Measurements from ENCODE around the gene ST3GAL3. TPM values are rescaled to one million over a fixed set of nuclear protein-coding genes. Genes with fewer than 3 reads are reported as not detected.

ST3GAL3 gene
- total RNA-seq, 1 donor from 2014 or later: 29.3 TPM

DNA sequence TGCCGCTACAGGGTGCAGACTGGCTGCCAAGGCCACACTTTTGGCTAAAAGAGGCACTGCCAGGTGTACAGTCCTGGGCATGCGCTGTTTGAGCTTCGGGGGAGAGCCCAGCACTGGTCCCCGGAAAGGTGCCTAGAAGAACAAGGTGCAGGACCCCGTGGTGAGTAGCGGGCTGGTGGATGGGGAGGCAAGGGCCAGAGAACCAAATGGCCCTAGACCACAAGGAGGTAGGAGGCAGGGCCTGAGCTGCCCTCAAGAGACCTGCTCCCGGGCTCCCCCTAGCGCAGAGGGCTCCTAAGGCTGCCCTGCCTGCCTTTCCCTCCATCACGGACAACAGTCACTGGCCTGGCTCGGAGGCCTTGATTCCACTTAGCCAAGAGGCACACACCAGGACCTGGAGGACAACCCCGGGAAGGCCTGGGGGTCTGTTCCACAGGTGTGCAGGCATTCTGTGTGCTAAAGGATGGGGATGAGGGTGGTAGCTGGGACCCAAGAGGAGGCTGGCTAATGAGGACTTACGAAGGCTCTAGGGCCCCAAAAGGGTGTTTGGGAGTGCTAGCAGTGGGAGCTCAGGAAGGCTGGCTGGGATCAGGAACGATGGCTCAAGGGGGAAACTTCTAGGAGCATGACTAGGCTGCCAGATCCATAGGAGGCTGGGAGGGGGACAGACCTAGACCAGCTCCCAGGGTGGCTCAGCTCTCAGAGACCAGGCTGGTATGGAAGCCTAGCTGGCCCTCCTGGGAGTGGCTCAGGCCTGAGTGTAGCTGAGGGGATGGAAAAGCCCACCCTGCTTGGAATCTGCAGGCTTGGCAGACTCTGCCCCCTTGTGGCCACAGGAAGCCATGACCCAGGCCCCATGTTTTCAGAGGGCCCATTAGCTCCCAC, 227.0 kb downstream of the ST3GAL3 start:
- peak; percentile 14 for DNase-seq (ENCODE audit: extremely low read depth, low read depth, low spot score)

DNA sequence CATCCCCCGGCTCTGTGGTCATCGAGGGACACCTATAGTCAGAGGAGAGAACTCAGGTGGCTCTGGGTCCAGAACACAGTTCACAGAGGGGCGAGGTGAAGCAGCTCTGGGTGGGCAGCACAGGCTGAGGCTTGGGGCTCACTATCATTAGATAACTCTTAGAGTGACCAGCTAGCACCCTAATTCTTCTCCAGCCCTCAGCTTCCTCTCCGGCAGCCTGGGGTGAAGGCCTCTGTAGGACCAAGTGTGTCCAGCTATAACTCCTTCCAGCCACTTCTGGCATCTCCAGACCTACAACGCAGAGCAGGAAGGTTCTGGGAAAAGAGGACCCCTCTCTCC, 227.6 kb downstream of the ST3GAL3 start:
- no peak for DNase-seq (ENCODE audit: extremely low read depth, low read depth, low spot score)

DNA sequence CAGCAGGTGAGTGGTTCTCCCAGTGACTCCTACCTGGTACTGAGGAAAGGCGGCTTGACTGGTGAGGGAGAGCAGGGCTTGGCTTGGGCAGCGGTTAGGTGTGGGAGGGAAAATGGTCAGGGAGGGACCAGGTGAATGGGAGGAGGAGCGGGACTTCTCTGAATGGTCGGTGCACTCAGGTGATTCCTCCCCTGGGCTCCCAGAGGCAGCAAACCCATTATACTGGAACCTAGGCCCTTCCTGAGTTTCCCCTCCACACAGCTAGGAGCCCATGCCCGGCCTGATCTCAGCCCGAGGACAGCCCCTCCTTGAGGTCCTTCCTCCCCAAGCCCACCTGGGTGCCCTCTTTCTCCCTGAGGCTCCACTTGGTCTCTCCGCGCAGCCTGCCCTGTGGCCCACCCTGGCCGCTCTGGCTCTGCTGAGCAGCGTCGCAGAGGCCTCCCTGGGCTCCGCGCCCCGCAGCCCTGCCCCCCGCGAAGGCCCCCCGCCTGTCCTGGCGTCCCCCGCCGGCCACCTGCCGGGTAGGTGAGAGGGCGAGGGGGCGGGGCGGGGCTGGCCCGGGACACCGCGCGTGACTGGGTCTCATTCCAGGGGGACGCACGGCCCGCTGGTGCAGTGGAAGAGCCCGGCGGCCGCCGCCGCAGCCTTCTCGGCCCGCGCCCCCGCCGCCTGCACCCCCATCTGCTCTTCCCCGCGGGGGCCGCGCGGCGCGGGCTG, 228.5 kb downstream of the ST3GAL3 start:
- no peak for DNase-seq (ENCODE audit: extremely low read depth, low read depth, low spot score)

DNA sequence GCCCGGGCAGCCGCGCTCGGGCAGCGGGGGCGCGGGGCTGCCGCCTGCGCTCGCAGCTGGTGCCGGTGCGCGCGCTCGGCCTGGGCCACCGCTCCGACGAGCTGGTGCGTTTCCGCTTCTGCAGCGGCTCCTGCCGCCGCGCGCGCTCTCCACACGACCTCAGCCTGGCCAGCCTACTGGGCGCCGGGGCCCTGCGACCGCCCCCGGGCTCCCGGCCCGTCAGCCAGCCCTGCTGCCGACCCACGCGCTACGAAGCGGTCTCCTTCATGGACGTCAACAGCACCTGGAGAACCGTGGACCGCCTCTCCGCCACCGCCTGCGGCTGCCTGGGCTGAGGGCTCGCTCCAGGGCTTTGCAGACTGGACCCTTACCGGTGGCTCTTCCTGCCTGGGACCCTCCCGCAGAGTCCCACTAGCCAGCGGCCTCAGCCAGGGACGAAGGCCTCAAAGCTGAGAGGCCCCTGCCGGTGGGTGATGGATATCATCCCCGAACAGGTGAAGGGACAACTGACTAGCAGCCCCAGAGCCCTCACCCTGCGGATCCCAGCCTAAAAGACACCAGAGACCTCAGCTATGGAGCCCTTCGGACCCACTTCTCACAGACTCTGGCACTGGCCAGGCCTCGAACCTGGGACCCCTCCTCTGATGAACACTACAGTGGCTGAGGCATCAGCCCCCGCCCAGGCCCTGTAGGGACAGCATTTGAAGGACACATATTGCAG, 229.3 kb downstream of the ST3GAL3 start:
- no peak for DNase-seq (ENCODE audit: extremely low read depth, low read depth, low spot score)

DNA sequence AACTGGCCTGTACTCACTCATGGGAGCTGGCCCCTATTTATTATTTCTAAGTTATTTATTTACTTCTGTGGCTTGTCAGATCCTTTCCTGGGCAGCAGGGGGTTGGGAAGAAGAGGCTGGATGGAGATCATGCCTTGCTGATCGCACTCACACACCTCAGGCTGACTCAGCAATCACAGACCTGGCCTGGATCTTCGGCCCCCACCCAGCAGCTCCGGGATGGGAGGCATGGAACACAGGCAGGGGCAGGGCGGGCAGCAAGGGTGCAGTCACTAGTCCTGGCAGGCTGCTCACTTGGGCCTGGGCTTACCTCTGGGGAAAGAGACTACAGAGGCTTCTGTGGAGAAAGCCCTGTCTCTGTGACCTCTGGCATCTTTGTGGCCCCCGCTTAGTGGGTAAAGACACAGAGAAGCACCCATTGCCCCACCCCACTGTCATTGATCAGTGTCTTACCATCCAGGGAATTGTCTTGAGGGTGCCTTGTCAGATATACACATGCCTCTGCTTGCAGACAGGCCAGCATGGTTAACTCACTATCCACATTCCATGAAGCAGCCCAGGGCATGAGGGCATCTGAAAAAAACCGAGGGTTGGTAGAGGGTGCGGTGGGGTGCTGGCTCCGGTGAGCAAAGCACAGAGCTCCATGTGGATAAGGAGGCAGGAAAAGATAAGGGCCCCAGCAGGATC, 230.0 kb downstream of the ST3GAL3 start:
- no peak for DNase-seq (ENCODE audit: extremely low read depth, low read depth, low spot score)

DNA sequence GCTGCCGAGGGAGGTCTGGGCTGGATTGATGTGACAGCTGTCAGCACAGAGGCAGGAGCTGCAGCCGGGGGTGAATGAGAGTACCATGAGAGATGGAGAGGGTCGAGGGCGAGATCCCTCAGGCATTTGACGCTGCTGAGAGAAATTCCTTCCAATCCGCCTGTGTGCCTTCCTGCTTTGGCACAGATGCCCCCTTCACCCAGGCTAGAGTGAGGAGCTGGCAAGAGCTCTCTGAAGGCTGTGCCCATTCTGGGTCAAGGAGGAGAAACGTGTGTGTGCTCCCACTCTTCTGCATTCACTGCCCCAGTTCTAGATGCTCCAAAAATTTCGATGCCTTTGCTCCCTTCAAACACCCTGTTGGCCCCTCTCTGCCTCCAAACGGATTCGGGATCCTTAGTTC, 231.0 kb downstream of the ST3GAL3 start:
- DNase-seq (ENCODE audit: extremely low read depth, low read depth, low spot score): no peak

DNA sequence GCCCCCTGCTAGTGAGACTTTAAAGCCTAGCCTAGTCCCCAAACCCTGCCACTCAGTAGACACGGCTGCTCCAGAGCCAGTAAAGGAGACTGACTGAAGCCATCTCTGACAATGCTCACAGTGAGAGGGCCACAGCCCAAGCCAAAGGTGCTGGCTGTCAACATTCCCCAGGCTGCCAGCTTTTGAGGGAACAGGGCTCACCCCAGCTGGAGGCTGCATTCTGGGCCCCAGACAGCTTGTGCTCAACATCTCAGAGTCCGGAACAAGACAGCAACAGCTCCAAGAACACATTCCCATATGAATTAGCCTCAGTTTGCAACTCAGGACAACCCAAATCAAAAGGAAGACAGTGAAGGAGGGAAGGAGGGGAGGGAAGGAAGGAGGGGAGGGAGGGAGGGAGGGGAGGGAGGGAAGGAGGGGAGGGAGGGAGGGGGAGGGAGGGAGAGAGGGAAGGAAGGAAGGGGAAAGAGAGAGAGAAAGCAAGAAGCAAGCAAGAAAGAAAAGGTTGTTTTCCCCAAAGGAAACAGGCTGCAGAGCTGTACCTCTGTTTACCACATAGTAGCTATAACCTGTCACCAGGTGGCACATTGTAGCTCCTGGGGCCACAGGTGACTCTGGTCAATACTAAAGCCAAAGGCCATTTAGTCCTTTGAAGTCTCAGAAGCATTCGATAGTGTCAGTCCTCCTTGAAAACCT, 231.7 kb downstream of the ST3GAL3 start:
- no peak for DNase-seq (ENCODE audit: extremely low read depth, low read depth, low spot score)

DNA sequence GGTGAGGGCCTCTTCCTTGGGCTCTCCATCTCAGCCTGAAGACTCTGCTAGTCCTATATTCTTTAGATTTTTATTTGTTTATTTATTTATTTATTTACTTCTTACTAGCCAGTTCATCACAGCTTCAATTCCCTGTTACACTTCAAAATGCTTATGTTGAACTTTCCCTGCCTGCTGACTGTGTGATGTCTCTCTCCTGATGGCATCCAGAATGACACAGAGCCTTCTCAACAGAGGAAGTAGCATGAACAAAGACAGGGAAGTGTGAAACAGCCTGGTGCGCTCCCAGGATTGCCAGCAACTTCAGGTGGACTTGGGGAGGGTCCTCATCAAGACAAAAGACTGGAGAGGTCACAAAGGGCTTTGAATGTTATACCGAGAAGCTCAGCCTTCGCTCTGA, 235.1 kb downstream of the ST3GAL3 start:
- no peak for DNase-seq (ENCODE audit: extremely low read depth, low read depth, low spot score)

DNA sequence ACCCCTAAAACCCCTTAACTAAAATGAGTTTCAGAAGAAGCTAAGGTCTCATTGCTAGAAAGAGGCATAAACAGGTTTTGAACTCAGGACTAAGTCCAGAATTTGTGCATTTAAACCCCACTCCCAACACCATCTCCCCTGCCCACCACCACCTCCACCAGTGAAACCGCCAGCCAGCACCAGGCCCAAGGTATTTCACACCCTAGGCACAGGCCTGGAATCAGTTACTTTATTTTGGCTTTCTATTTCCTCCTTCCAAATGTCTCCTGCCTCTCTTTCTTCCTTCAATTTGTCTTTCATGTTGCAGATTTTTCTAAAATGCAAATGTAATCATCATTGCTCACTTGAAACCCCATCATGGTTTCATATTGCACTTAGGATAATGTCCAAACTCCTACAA, 237.5 kb downstream of the ST3GAL3 start:
- no peak for DNase-seq (ENCODE audit: extremely low read depth, low read depth, low spot score)

DNA sequence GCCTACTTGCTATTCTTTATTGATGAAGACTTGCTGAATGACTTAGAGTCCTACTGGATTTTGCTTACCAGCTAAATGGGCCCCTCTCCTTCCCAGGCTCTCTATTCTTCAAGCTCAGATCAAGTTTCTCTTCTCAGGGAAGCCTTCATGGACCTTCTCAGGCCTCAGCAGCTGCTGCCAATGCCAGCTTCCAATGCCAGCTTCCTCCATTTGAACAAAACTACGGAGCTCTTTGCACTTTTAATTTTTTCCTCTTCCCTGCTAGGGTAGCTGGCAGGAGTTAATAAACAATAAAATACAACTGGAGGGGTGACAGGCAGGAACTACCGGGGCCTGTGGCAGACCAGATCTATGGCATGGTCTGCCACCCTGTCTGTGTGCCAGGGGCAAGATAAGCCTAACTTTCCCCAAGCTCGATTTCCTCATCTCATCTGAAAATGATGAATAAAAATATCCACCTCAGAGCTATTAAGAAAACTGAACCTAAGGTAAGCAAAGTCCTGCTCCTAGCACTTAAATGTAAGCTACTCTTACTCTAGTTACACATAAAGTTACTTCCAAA, 238.4 kb downstream of the ST3GAL3 start:
- no peak for DNase-seq (ENCODE audit: extremely low read depth, low read depth, low spot score)

DNA sequence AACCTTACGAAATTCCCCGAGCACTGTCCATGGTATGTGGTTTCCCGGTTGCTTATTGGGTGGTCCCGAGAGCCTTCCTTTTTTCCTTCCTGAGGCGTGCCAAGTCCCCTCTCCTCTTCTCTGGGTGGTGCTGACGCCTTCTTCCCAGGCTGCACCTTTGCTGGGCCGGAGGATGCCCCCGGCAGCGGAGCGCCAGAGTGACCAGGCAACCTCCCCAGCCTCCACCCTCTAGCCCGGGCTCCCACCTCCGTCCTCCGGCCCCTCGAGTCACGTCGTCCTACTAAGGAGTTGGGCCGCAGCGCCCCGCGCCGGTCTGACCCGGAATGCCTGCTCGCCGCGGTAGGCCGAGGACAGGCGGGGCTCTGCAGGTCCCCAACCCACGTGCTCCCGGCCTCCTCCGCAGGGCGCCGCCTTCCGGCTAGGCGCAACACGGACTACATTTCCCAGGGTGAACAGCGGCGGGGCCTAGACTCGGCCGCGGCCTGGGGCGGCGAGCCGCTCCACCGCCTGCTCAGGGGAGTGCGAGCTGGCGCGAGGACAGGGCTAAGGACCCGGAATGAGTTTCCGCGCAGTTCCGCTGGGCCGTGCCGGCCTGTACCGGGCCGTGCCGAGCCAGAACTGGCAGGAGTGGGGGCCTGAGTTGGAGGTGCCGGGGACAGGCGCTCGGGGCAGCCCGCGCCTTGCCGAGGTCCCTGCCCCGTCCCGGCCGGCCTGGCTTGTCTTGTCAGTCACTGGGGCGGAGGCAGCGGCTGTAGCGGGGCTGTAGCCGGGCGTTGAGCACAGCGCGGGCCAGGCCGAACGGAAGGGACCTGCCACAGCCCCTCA, 239.1 kb downstream of the ST3GAL3 start, which contains the start of gene IPO13:
IPO13 (plus strand) TSS at position 715 of the 825 bp plus-strand sequence. CDS start 651 bp downstream, outside the sequence.
- DNase-seq (ENCODE audit: extremely low read depth, low read depth, low spot score): peak; percentile 44

DNA sequence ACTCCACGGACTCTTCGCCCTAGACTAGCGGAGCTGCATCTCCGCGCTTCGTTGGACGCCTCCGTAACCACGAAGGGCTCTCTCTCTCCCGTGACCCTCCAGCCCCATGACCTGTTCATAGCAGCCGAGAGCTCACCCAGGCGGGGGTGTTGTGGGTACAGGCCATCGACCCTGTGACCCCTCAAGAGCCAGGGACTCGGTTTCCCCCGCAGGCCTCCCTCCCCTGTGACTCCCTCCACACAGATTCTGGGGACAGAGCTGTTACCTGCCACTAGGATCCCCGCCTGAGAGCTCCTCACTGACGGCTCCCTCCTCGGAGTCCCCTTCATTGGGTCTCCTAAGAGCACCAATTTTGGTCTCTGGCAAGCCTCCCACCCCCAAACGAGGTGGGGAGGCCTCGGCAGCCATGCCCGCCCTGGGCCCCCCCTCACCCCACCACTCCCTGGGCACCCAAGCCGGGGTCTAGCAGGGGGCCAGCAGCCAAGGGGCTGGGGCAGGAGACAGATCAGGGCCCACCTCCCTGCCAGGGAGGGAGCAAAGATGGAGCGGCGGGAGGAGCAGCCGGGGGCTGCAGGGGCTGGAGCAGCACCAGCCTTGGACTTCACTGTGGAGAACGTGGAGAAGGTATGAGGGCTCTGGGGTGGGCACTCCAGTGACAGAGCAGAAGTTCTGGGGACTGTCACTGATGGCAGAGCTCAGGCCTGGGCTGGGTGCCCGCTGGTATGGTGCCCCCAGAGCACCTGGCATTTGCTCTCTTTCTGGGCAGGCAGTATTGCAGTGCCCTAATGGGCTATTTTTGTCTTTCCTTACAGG, 239.9 kb downstream of the ST3GAL3 start:
- no peak for DNase-seq (ENCODE audit: extremely low read depth, low read depth, low spot score)

DNA sequence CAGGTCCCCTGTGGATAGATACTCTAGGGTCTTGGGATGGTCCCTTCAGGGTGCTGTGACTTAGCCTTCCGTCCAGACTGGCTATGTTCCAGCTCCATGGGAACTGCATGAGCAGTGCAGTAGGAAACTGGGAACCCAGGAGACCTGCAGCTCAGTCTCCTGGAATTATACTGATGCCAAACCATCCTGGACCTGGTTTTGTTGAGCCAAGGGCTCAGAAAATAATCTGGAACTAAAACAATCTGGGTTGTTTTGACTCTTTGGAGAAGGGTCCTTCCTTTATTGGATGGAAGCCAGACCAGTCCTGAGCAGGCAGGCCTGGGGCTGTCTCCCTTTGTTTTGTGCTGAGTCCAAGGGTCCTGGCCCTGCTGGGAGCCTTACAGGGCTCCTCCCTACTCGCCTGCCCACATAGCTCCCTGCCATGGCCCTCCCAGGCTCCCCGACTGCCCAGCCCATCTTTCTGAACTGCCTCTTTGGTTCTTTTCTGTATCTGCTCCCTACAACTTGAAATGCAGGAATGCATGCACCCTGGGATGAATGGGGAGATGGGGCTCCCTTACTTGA, 240.6 kb downstream of the ST3GAL3 start:
- DNase-seq (ENCODE audit: extremely low read depth, low read depth, low spot score): no peak

DNA sequence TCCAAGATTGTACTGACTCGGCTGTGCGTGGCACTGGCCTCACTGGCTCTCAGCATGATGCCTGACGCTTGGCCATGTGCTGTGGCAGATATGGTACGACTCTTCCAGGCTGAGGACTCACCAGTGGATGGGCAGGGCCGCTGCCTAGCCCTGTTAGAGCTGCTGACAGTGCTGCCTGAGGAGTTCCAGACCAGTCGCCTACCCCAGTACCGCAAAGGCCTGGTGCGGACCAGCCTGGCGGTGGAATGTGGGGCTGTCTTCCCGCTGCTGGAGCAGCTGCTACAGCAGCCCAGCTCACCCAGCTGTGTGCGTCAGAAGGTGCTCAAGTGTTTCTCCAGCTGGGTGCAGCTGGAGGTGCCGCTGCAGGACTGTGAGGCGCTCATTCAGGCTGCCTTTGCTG, 242.3 kb downstream of the ST3GAL3 start:
- DNase-seq (ENCODE audit: extremely low read depth, low read depth, low spot score): no peak

DNA sequence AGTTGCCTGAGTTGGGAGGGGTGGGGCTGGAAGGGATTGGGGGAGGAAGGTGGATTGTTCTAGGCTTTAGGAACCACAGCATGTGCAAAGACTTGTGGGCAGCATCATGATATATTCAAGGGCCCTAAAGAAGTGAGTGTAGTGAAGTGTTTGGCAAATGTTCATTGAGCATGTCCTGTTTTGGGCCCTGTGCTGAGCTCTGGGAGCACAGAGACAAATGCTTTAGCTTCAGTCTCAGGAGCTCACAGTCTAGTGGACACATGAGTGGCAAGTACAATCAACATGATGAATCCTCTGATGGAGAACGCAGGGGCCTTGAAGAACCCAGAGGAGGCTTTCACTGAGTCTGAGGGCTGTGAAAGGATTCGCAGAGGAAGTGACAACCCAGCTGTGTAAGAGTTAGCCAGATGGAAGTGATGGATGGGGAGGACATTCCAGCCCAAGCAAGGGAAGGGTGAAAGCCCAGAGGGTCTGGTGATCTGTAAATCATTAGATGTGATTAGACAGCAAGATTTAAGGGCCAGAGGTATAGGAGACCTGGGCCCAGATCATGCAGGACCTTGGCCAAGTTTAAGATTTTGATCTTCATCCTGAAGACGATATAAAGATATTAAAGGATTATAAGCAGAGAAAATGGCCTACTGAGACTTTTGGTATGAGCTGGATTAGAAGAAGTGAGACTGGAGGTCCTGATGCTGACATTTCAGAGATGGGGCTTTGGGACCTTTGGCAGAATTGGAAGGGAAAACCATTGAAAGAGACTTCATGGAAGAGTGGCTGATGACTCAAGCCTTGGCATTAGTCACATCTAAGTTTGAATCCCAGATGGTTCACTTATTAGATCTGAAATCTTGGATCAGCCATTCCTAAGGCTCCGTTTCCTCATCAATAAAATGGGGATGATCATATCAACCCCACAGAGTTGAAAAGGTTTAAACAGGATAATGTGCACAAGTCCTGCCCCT, 244.0 kb downstream of the ST3GAL3 start:
- DNase-seq (ENCODE audit: extremely low read depth, low read depth, low spot score): no peak

DNA sequence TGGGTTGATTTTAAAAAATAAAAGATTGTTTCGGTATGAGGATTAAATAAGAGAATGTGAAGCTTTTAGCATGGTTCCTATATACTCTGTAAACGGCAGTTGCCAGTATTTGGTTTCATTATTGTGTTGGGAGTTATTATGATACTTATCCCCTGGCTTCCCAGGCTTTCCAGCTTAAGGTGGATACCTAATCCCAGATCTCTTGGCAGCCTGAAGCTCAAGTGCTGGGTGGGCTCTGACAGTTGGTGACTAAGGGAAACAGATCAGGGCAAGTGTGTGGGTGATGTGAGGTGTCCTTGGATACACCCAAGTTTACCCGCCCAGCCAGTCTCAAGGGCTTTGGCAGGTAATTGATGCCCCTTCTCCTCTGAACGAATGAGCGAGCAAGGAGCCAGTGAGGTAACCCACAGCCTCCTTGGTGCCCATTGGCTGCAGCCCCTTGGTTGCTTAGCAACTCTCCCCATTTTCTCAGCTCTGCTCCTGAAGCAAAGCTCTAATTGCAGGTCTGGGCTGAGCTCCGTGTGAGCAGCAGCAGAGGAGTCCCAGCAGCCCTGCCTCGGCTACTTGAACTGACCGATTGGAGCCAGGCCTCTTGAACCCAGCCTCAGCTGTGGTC, 245.5 kb downstream of the ST3GAL3 start:
- DNase-seq (ENCODE audit: extremely low read depth, low read depth, low spot score): no peak

Measured in glomerular endothelial cell (primary cell).